NCI-H345 treated with DMSO at 0.1 percent for 48 hours (cell line): ENCODE measurements around the gene CX3CR1.
"Not testable (repeated sequence)": the region's sequence is repeated elsewhere in the genome, so short reads cannot be mapped to it uniquely, and the experiment has no call there.

ENCODE experiments used
- DNase-seq: peaks from one replicate; lab custom pipeline; 2025; ENCODE audit not compliant: unreplicated experiment; lab: John Stamatoyannopoulos, UW

CX3CR1 gene

GRCh38 chr3:39279745-39280517 is at the start of gene CX3CR1:
Gene CX3CR1 (minus strand): TSS chr3:39280036. CDS start chr3:39266509, 13,527 bp downstream.
- no peak for DNase-seq

- no peak for DNase-seq
Measured at GRCh38 chr3:39329493-39329892, 49.7 kb upstream of the CX3CR1 start, which contains the start of gene CCR8. Gene CCR8 (plus strand): TSS chr3:39329709. CDS start chr3:39332332, 2,623 bp downstream.

- DNase-seq = no peak
Measured at GRCh38 chr3:39327746-39328349, 48.0 kb upstream of the CX3CR1 start.

- DNase-seq = no peak
Measured at GRCh38 chr3:39327053-39327745, 47.4 kb upstream of the CX3CR1 start.

GRCh38 chr3:39325236-39325635 is 45.4 kb upstream of the CX3CR1 start:
- DNase-seq = no peak

GRCh38 chr3:39323494-39323893 is 43.7 kb upstream of the CX3CR1 start:
- no peak for DNase-seq

GRCh38 chr3:39322936-39323335 is 43.1 kb upstream of the CX3CR1 start:
- DNase-seq = no peak

- not testable (repeated sequence) for DNase-seq
Measured at GRCh38 chr3:39322209-39322715, 42.4 kb upstream of the CX3CR1 start.

- not testable (repeated sequence) for DNase-seq
Measured at GRCh38 chr3:39321574-39321983, 41.7 kb upstream of the CX3CR1 start.

GRCh38 chr3:39319249-39319648 is 39.4 kb upstream of the CX3CR1 start:
- no peak for DNase-seq

- no peak for DNase-seq
Measured at GRCh38 chr3:39318301-39318700, 38.5 kb upstream of the CX3CR1 start.

GRCh38 chr3:39317571-39318169 is 37.8 kb upstream of the CX3CR1 start:
- no peak for DNase-seq

GRCh38 chr3:39315420-39315819 is 35.6 kb upstream of the CX3CR1 start:
- DNase-seq = no peak

GRCh38 chr3:39313289-39313688 is 33.5 kb upstream of the CX3CR1 start:
- DNase-seq = no peak

GRCh38 chr3:39302178-39302577 is 22.3 kb upstream of the CX3CR1 start:
- no peak for DNase-seq

- no peak for DNase-seq
Measured at GRCh38 chr3:39299279-39299678, 19.4 kb upstream of the CX3CR1 start.

- DNase-seq = no peak
Measured at GRCh38 chr3:39296197-39297077, 16.6 kb upstream of the CX3CR1 start.

- no peak for DNase-seq
Measured at GRCh38 chr3:39295184-39295775, 15.4 kb upstream of the CX3CR1 start.

- DNase-seq = no peak
Measured at GRCh38 chr3:39294446-39295183, 14.8 kb upstream of the CX3CR1 start.
